Jurkat, Clone E6-1 (cell line): ENCODE measurements around the gene FARS2.
A peak's percentile ranks its signal among the peaks of the same experiment; 100 is the strongest.

ENCODE experiments used
- DNase-seq: peaks from one replicate; pipeline ENCODE4 v3.0.0-alpha.2; 2011; ENCODE audit warnings: low read depth, low spot score
- H3K4me3 ChIP-seq: 2 replicates; pipeline ENCODE4 v1.5.1; 2011; ENCODE audit warnings: mild to moderate bottlenecking, low read length, control low read depth, moderate library complexity

The FARS2 gene

GRCh38 chr6:5308066-5308465 lies 46.8 kb downstream of the FARS2 start:
- H3K4me3 ChIP-seq, result no peak overlapping the region
- no peak for DNase-seq

GRCh38 chr6:5314191-5314865 lies 53.0 kb downstream of the FARS2 start:
- DNase-seq, result no peak
- no peak overlapping the region for H3K4me3 ChIP-seq

- no peak overlapping the region for H3K4me3 ChIP-seq
- DNase-seq, result no peak
These were observed 54.6 kb downstream of the FARS2 start for GRCh38 chr6:5315881-5316280.

- H3K4me3 ChIP-seq, result no peak overlapping the region
- no peak for DNase-seq
These were observed 55.6 kb downstream of the FARS2 start for GRCh38 chr6:5316951-5317350.

- no peak for DNase-seq
- H3K4me3 ChIP-seq, result no peak overlapping the region
These were observed 57.4 kb downstream of the FARS2 start for GRCh38 chr6:5318617-5319272.

- DNase-seq, result no peak
- no peak overlapping the region for H3K4me3 ChIP-seq
These were observed 62.7 kb downstream of the FARS2 start for GRCh38 chr6:5323979-5324378.

- H3K4me3 ChIP-seq, result no peak overlapping the region
These were observed 63.9 kb downstream of the FARS2 start for GRCh38 chr6:5325173-5325572.

GRCh38 chr6:5326022-5326641 lies 64.8 kb downstream of the FARS2 start:
- no peak overlapping the region for H3K4me3 ChIP-seq
- DNase-seq, result no peak

More at GRCh38 chr6:5325173-5325572, 63.9 kb downstream of the FARS2 start:
- peak; percentile 49 for DNase-seq

- H3K4me3 ChIP-seq, result no peak overlapping the region
- no peak for DNase-seq
These were observed 67.5 kb downstream of the FARS2 start for GRCh38 chr6:5328800-5329199.

GRCh38 chr6:5331845-5332442 lies 70.6 kb downstream of the FARS2 start:
- DNase-seq, result no peak
- H3K4me3 ChIP-seq, result no peak overlapping the region

- DNase-seq, result no peak
These were observed 72.3 kb downstream of the FARS2 start for GRCh38 chr6:5333658-5334057.

GRCh38 chr6:5334341-5334740 lies 73.0 kb downstream of the FARS2 start:
- DNase-seq, result no peak
- no peak overlapping the region for H3K4me3 ChIP-seq

More at GRCh38 chr6:5333658-5334057, 72.3 kb downstream of the FARS2 start:
- no peak overlapping the region for H3K4me3 ChIP-seq

- H3K4me3 ChIP-seq, result no peak overlapping the region
- DNase-seq, result no peak
These were observed 73.7 kb downstream of the FARS2 start for GRCh38 chr6:5335020-5335419.

- DNase-seq, result no peak
These were observed 76.3 kb downstream of the FARS2 start for GRCh38 chr6:5337573-5337972.

GRCh38 chr6:5338177-5338960 lies 77.1 kb downstream of the FARS2 start:
- H3K4me3 ChIP-seq, result no peak overlapping the region
- DNase-seq, result no peak

More at GRCh38 chr6:5337573-5337972, 76.3 kb downstream of the FARS2 start:
- H3K4me3 ChIP-seq, result no peak overlapping the region

GRCh38 chr6:5339786-5340185 lies 78.5 kb downstream of the FARS2 start:
- no peak overlapping the region for H3K4me3 ChIP-seq
- no peak for DNase-seq

GRCh38 chr6:5341845-5342244 lies 80.5 kb downstream of the FARS2 start:
- no peak overlapping the region for H3K4me3 ChIP-seq
- no peak for DNase-seq

- no peak overlapping the region for H3K4me3 ChIP-seq
- DNase-seq, result no peak
These were observed 82.7 kb downstream of the FARS2 start for GRCh38 chr6:5343998-5344397.

GRCh38 chr6:5345324-5345723 lies 84.0 kb downstream of the FARS2 start:
- H3K4me3 ChIP-seq, result no peak overlapping the region
- no peak for DNase-seq
